K562 (cell line): ENCODE data around the gene GSTM1.

Experiments
- CTCF ChIP-seq, 3 experiments: IDR thresholded peaks in 2 of 3; conservative IDR thresholded peaks in 1 of 3; 2 replicates each; pipeline ENCODE4 v1.5.1; 2011 to 2012; ENCODE audit warnings: low read length in 3 of 3, mild to moderate bottlenecking in 3 of 3, control low read depth in 2 of 3, improper control_type of control experiment in 1 of 3, inconsistent platforms in 1 of 3, low read depth in 1 of 3, mixed read lengths in 1 of 3, moderate library complexity in 1 of 3; ENCODE audit not compliant: insufficient read depth in 2 of 3
- EP300 ChIP-seq: IDR thresholded peaks from 2 replicates; pipeline ENCODE4 v1.6.1; 2012; ENCODE audit warnings: low read length, improper control_type of control experiment
- ID3 ChIP-seq, 2 experiments: fragments of 250-450 bp in 1 of 2; fragments of 450-650 bp in 1 of 2; sonication (Bioruptor Pico) in 1 of 2; IDR thresholded peaks; 2 replicates each; pipeline versions ENCODE4 v1.6.1 to v1.8.0; 2016 to 2021; ENCODE audit warnings: mild to moderate bottlenecking in 2 of 2, moderate library complexity in 2 of 2, missing compliant biosample characterization in 1 of 2, missing genetic modification characterization in 1 of 2
- KAT7 ChIP-seq: sonication (generic); formaldehyde crosslinking; IDR thresholded peaks from 2 replicates; pipeline ENCODE4 v1.8.0; 2022; ENCODE audit warnings: missing genetic modification reagents, mild to moderate bottlenecking, borderline replicate concordance
- YY1 ChIP-seq, 3 experiments: IDR thresholded peaks; 2 replicates each; pipeline ENCODE4 v1.6.1; 2011; ENCODE audit warnings: low read length in 2 of 3, mild to moderate bottlenecking in 2 of 3, moderate library complexity in 2 of 3, borderline replicate concordance in 1 of 3, control low read depth in 1 of 3, low read depth in 1 of 3; ENCODE audit not compliant: insufficient read depth in 3 of 3, insufficient replicate concordance in 2 of 3, control insufficient read depth in 1 of 3, insufficient read length in 1 of 3; ENCODE audit errors: extremely low read depth in 1 of 3
- ZNF512 ChIP-seq: IDR thresholded peaks from 2 replicates; pipeline ENCODE4 v1.6.1; 2016; ENCODE audit warnings: missing genetic modification characterization, missing compliant biosample characterization

- TF ChIP-seq ZNF512 (tag) (no peak), KAT7 (CRISPR knock-in tag) (no peak), YY1 (IDR thresholded peaks at IDR 0.05; ENCODE audit: borderline replicate concordance in 1 of 3, control insufficient read depth in 1 of 3, extremely low read depth in 1 of 3, insufficient read depth in 3 of 3, insufficient read length in 1 of 3, insufficient replicate concordance in 2 of 3, low read depth in 1 of 3, low read length in 2 of 3) (no peak), EP300 (no peak), ID3 (CRISPR knock-in tag; IDR thresholded peaks at IDR 0.05) (no peak), ID3 (tag; IDR thresholded peaks at IDR 0.05) (no peak), CTCF (IDR thresholded peaks at IDR 0.05 in 2 of 3, conservative IDR thresholded peaks at IDR 0.05 in 1 of 3; ENCODE audit: insufficient read depth in 2 of 3, low read depth in 1 of 3, low read length in 3 of 3) (no peak)
These were observed 52.4 kb downstream of the GSTM1 start for GRCh38 chr1:109739738-109740614.
